Measurements from ENCODE around the gene PSMA7.

GRCh38 chr20:62165762-62166399 is 22.7 kb upstream of the PSMA7 start:
- TF ChIP-seq CTCF (IDR thresholded peaks at IDR 0.05; ENCODE audit: borderline replicate concordance, extremely low read depth, low read length, poor library complexity, severe bottlenecking) (no peak), EZH2 (IDR thresholded peaks at IDR 0.05; ENCODE audit: borderline replicate concordance, low read depth, low read length, severe bottlenecking) (no peak)

All from DND-41 (cell line).